Activated T-helper 1 cell treated with anti-CD3 and anti-CD28 coated beads, Interleukin-12 subunit alpha, Interleukin-12 subunit beta, Interleukin-2, Interleukin-4 antibody, amounts not matched to agents 30 ng/mL and 10 ng/mL and 1 ng/mL, durations not matched to agents 14 hours and 24 hours and 36 hours (primary cell): ENCODE data around the gene ACOT6. TPM values are rescaled to one million over a fixed set of nuclear protein-coding genes. Genes with fewer than 3 reads are reported as not detected.
"Not testable (repeated sequence)": the region's sequence is repeated elsewhere in the genome, so short reads cannot be mapped to it uniquely, and the experiment has no call there.

Experiments used
- DNase-seq: peaks from one replicate; pipeline ENCODE4 v3.0.0; 2021; ENCODE audit warnings: low spot score
- H3K27ac Mint-ChIP-seq: one replicate; pipeline ENCODE4 v1.8.0; 2021; ENCODE audit warnings: mild to moderate bottlenecking, mixed read lengths
- H3K27me3 Mint-ChIP-seq: one replicate; pipeline ENCODE4 v1.8.0; 2022; ENCODE audit warnings: mild to moderate bottlenecking, moderate library complexity, mixed read lengths; ENCODE audit not compliant: insufficient read depth
- H3K36me3 Mint-ChIP-seq: one replicate; pipeline ENCODE4 v1.8.0; 2021; ENCODE audit warnings: low read depth, mixed read lengths
- H3K4me1 Mint-ChIP-seq: one replicate; pipeline ENCODE4 v1.8.0; 2021; ENCODE audit warnings: low read depth, mixed read lengths
- H3K4me3 Mint-ChIP-seq: one replicate; pipeline ENCODE4 v1.8.0; 2021; ENCODE audit warnings: mild to moderate bottlenecking, moderate library complexity, mixed read lengths
- H3K9me3 Mint-ChIP-seq: one replicate; pipeline ENCODE4 v1.8.0; 2021; ENCODE audit warnings: mixed read lengths
- intact Hi-C: fragments of 100-400 bp; cut with micrococcal nuclease; formaldehyde crosslinking; loops from one replicate; pipeline ENCODE4 v1.15.1; 2024
- total RNA-seq: library from RNA; stranded (reverse); gene quantifications from 2 replicates; pipeline ENCODE4 v1.2.3, GENCODE V29; 2022

ACOT6 gene
- total RNA-seq, 1 donor from 2014 or later = not detected

DNA sequence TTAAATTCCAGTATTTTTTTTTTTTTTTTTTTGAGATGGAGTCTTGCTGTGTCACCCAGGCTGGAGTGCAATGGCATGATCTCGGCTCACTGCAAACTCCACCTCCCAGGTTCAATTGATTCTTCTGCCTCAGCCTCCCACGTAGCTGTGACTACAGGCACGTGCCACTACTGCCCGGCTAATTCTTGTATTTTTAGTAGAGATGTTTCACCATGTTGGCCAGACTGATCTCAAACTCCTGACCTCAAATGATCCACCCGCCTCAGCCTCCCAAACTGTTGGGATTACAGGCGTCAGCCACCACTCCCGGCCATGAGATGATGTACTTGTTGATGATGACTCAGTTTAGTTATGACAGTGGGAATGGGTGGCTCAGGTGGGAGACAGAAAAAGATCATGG is 38.1 kb upstream of the ACOT6 start:
- H3K27ac Mint-ChIP-seq, H3K9me3 Mint-ChIP-seq, H3K27me3 Mint-ChIP-seq, intact Hi-C loops, DNase-seq, H3K4me3 Mint-ChIP-seq, H3K4me1 Mint-ChIP-seq: not testable (repeated sequence)
- peaks cover 13% of the 10 kb centered on the region for H3K36me3 Mint-ChIP-seq

DNA sequence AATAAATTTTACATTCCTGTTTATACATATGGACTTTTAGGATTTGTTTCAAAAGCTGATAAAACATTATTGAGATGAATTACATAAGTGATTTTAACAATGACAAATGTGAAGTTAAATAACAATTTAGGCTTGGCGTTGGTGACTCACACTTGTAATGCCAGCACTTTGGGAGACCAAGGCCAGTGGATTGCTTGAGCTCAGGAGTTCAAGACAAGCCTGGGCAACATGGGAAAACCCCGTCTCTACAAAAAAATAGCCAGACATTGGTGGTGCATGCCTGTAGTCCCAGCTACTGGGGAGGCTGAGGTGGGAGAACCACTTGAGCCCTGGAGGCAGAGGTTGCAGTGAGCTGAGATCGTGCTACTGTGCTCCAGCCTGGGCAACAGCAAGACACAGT is 35.9 kb upstream of the ACOT6 start:
- intact Hi-C loops = no loop called here
- Mint-ChIP-seq H3K4me3 (no peak overlapping the region), H3K36me3 (peaks cover 13% of the 10 kb centered on the region), H3K9me3 (no peaks in the 10 kb centered on the region), H3K27ac (no peak overlapping the region), H3K27me3 (no peaks in the 10 kb centered on the region), H3K4me1 (no peaks in the 10 kb centered on the region)
- no peak for DNase-seq

DNA sequence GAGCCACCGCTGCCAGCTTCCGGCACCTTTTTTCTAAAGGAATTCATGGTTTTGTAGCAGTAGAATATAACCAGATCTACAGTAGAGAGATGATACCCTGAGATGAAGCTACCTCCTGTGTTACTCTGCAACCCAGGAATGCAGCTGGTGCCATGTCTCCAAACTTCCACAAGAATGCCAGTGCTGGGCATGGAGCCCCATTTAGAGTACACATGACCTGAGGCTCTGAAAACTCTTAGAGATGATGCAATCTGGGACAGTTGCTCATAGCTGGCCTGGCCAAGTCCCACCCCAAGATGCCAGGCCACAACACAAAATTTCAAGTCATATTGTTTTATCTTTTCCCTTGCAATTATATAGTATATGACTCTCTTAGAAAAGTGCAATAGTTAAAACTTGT is 35.1 kb upstream of the ACOT6 start:
- peaks cover 13% of the 10 kb centered on the region for H3K36me3 Mint-ChIP-seq
- H3K4me3 Mint-ChIP-seq, H3K9me3 Mint-ChIP-seq, H3K27ac Mint-ChIP-seq, H3K27me3 Mint-ChIP-seq, H3K4me1 Mint-ChIP-seq, DNase-seq, intact Hi-C loops: not testable (repeated sequence)

DNA sequence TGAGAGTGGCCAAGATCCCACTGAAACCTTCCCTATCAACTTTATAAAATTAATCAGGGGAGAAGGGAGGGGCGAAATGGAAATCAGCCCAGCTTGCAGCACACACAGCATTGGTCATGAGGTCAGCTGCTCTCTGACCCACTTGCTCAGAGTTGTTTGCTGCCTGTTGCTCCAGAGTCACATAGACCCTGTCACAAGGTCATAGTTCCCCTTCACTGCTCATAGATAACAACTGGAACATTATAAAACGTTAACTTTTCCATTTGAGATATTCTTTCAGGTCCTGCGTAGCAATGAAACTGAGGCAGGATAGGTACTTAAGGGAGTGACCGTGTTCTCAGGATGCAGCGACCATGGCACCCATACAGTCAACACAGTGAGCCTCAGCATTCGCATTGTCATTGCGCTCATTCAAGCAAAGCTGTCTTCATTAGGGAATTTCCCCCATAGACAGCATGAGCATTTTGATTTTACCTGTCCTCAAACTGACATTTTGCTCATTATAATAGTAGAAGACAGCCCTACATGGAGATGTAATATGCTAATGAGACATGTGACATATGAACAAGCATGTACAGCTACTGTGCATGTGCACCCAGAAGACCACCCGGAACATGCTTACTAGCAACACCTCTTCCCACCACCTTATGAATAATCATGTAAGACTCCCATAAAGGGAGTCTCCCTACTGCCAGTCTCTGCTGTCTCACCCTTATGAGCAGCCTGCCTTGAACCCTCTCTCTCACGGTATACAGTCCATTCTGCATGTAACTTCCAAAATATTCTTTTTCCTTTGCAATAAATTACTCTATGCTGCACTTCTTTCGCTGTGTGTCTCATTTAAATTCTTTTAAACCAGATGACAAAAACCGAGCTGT is 30.0 kb upstream of the ACOT6 start:
- H3K4me3 Mint-ChIP-seq, H3K27me3 Mint-ChIP-seq, DNase-seq, intact Hi-C loops, H3K4me1 Mint-ChIP-seq, H3K27ac Mint-ChIP-seq, H3K9me3 Mint-ChIP-seq, H3K36me3 Mint-ChIP-seq: not testable (repeated sequence)

DNA sequence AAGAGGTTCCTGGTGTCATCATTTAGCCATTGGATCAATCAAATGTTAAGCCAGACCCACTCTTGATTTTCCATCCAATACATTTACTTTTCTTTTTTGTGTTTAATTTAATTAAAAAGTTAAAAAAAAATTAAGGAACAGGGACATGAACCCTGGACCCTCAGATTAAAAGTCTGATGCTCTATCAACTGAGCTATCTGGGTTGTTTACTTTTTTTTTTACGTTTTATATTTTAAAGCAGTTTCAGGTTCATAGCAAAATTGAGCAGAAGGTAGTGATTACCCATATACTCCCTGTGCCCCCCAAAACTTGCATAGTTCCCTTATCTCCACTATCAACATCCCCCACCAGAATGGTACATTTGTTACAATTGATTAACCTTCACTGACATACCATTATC is 23.6 kb upstream of the ACOT6 start:
- Mint-ChIP-seq H3K4me1 (no peaks in the 10 kb centered on the region), H3K4me3 (no peak overlapping the region), H3K9me3 (no peaks in the 10 kb centered on the region), H3K27me3 (peaks cover 5% of the 10 kb centered on the region), H3K27ac (no peak overlapping the region), H3K36me3 (no peaks in the 10 kb centered on the region)
- intact Hi-C loops = no loop called here
- DNase-seq = no peak

DNA sequence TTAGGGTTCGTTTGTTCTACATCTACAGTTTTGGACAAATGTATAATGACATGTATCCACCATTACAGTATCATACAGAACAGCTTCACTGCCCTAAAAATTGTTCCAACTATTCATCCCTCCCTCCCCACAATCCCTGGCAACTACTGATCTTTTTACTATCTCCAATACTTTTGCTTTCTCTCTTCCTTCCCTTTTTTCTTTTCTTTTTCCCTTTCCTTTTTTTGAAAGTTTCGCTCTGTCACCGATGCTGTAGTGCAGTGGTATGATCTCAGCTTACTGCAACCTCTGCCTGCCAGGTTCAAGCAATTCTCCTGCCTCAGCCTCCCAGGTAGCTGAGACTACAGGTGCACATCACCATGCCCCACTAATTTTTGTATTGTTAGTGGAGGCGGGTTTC is 23.2 kb upstream of the ACOT6 start:
- intact Hi-C loops = no loop called here
- H3K27me3 Mint-ChIP-seq = peaks cover 5% of the 10 kb centered on the region
- no peaks in the 10 kb centered on the region for H3K4me1 Mint-ChIP-seq

DNA sequence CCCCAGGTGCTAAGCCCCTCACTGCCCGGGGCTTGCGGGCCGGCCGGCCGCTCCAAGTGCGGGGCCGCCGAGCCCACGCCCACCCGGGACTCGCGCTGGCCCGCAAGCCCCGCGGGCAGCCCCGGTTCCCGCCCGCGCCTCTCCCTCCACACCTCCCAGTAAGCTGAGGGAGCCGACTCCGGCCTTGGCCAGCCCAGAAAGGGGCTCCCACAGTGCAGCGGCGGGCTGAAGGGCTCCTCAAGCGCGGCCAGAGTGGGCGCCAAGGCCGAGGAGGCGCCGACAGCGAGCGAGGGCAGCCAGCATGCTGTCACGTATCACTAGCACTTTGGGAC is 21.7 kb upstream of the ACOT6 start:
- not testable (repeated sequence) for H3K4me3 Mint-ChIP-seq, DNase-seq, H3K27ac Mint-ChIP-seq, H3K9me3 Mint-ChIP-seq, H3K4me1 Mint-ChIP-seq, H3K36me3 Mint-ChIP-seq, H3K27me3 Mint-ChIP-seq
- intact Hi-C loops = loop anchor here (2.0 kb wide), 1 partner anchor 22 kb away; the partner anchor contains the start of gene ACOT6

More for the DNA sequence above, 23.2 kb upstream of the ACOT6 start:
- no peak overlapping the region for H3K27ac Mint-ChIP-seq
- H3K36me3 Mint-ChIP-seq = no peaks in the 10 kb centered on the region
- no peak overlapping the region for H3K4me3 Mint-ChIP-seq
- DNase-seq = no peak
- H3K9me3 Mint-ChIP-seq = no peaks in the 10 kb centered on the region

DNA sequence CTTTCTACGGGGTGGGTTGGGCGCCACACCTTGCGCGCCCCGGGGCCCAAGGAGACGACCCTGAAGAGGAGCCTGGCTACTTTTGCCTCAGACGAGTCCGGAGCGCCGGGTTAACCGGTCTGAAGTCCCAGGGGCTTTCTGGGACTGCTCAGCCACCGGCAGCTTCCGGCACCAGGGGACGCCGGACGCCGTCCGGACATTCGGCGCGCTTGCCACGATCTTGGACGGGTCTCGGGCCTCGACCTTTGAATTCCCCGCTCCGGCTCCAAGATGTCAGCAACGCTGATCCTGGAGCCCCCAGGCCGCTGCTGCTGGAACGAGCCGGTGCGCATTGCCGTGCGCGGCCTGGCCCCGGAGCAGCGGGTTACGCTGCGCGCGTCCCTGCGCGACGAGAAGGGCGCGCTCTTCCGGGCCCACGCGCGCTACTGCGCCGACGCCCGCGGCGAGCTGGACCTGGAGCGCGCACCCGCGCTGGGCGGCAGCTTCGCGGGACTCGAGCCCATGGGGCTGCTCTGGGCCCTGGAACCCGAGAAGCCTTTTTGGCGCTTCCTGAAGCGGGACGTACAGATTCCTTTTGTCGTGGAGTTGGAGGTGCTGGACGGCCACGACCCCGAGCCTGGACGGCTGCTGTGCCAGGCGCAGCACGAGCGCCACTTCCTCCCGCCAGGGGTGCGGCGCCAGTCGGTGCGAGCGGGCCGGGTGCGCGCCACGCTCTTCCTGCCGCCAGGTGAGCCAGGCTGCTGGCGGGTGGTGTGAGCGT is 20.4 kb upstream of the ACOT6 start, which contains the start of gene ACOT4:
Gene ACOT4, plus strand, starts transcription at position 184 of the 760 bp plus-strand sequence. Its CDS starts 87 bp downstream, at position 271.
- intact Hi-C loops = loop anchor here (2.0 kb wide), 1 partner anchor 21 kb away; the partner anchor contains the start of gene ACOT6
- H3K4me3 Mint-ChIP-seq = peak within 1 kb of the TSS; percentile 72
- H3K36me3 Mint-ChIP-seq = no peaks in the 10 kb centered on the region
- peak; percentile 32 for DNase-seq
- H3K4me1 Mint-ChIP-seq = no peaks in the 10 kb centered on the region
- no peak within 1 kb of the TSS for H3K27ac Mint-ChIP-seq
- H3K27me3 Mint-ChIP-seq = peaks cover 5% of the 10 kb centered on the region
- no peaks in the 10 kb centered on the region for H3K9me3 Mint-ChIP-seq

DNA sequence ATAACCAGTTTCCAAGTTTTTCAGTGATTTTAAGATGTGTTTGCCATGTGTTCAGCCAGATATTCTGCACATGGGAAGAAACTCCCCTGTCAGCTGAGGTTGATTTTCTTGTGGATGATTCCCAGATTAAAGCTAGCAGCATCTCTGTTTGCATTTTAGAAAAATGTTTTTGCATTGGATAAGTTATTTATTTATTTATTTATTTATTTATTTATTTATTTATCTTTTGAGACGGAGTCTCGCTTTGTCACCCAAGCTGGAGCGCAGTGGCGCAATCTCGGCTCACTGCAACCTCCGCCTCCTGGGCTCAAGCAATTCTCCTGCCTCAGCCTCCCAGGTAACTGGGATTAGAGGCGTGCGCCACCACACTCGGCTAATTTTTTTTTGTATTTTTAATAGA is 17.8 kb upstream of the ACOT6 start:
- H3K9me3 Mint-ChIP-seq = no peaks in the 10 kb centered on the region
- H3K27ac Mint-ChIP-seq = no peak overlapping the region
- no peaks in the 10 kb centered on the region for H3K4me1 Mint-ChIP-seq
- intact Hi-C loops = no loop called here
- H3K27me3 Mint-ChIP-seq = peaks cover 8% of the 10 kb centered on the region
- H3K4me3 Mint-ChIP-seq = no peak overlapping the region
- H3K36me3 Mint-ChIP-seq = no peaks in the 10 kb centered on the region
- DNase-seq = no peak

DNA sequence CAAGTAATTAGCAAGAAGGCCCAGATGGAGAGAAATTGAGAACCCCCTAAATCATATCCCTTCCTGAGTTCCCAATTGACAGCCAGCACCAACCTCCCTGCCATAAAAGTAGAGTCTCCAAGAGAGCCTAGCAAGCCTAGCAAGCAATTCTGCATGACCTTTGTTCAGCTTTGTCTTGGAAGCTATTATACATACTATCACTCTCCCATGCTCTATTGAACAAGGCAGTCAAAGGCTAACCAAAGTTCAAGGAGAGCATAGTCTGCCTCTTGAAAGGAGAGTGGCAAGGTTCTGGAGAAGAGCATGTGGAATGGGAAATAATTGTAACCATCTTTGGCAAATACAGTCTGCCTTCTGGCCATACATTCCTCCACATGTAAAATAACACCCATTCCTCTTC is 12.8 kb upstream of the ACOT6 start:
- Mint-ChIP-seq H3K9me3 (no peaks in the 10 kb centered on the region), H3K4me3 (no peak overlapping the region), H3K27ac (no peak overlapping the region), H3K36me3 (no peaks in the 10 kb centered on the region), H3K4me1 (no peaks in the 10 kb centered on the region), H3K27me3 (peaks cover 3% of the 10 kb centered on the region)
- intact Hi-C loops = no loop called here
- no peak for DNase-seq

DNA sequence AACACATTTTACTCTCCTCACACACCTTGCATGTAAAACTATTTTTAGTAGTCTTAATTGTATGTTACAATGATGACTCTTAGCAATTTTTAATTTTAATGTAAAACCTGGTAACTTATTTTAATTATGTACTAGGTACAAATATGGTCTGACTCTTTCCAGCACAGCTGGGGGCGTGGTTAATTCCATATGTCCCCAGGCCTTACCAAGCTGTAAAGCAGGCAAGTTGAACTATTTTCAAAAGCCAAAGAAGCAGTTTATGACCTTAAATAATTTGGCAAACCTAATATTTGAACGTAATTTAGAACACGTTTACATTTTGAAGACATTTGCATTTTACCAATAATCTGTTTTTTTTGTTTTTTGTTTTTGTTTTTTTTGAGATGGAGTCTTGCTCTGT is 9.3 kb upstream of the ACOT6 start:
- Mint-ChIP-seq H3K4me3 (no peak overlapping the region), H3K27ac (no peak overlapping the region), H3K4me1 (peaks cover 5% of the 10 kb centered on the region), H3K36me3 (no peaks in the 10 kb centered on the region), H3K27me3 (peaks cover 3% of the 10 kb centered on the region), H3K9me3 (no peaks in the 10 kb centered on the region)
- DNase-seq = no peak
- intact Hi-C loops = no loop called here

DNA sequence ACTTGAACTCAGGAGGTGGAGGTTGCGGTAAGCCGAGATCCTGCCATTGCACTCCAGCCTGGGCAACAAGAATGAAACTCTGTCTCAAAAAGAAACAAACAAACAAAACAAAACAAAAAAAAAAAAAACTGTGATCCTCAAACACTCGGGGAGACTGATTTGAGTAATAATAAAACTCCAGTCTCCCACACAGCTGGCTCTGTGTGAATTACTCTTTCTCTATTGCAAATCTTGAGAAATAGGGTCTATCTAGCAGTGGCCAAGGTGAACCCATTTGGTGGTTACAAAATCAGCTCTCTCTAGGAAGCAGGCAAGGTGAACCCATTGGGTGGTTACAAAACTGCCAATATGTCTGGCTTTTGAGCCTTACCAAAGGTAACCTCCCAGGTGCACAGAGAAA is 6.0 kb upstream of the ACOT6 start:
- no peaks in the 10 kb centered on the region for H3K27me3 Mint-ChIP-seq
- H3K4me1 Mint-ChIP-seq = peaks cover 5% of the 10 kb centered on the region
- no peaks in the 10 kb centered on the region for H3K36me3 Mint-ChIP-seq
- no peak overlapping the region for H3K27ac Mint-ChIP-seq
- no peak for DNase-seq
- no peaks in the 10 kb centered on the region for H3K9me3 Mint-ChIP-seq
- intact Hi-C loops = no loop called here
- H3K4me3 Mint-ChIP-seq = no peak overlapping the region

DNA sequence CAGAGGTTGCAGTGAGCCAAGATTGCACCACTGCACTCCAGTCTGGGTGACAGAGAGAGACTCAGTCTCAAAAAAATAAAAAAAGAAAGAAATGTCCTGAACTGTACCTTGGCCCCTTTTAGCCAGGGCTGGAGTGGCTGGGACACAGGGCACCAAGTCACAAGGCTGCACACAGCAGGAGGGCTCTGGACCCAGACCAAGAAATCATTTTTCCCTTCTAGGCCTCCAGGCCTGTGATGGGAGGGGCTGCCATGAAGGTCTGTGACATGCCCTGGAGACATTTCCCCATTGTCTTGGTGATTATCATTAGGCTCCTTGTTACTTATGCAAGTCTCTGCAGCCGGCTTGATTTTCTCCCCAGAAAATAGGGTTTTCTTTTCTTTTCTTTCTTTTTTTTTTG is 5.1 kb upstream of the ACOT6 start:
- H3K36me3 Mint-ChIP-seq = no peaks in the 10 kb centered on the region
- H3K4me1 Mint-ChIP-seq = peaks cover 5% of the 10 kb centered on the region
- no peaks in the 10 kb centered on the region for H3K9me3 Mint-ChIP-seq
- H3K27me3 Mint-ChIP-seq = no peaks in the 10 kb centered on the region
- intact Hi-C loops = no loop called here
- no peak for DNase-seq
- no peak overlapping the region for H3K27ac Mint-ChIP-seq
- no peak overlapping the region for H3K4me3 Mint-ChIP-seq
